Parathyroid adenoma (tissue), 2 donors: ENCODE measurements around the gene KRTAP5-9.

ENCODE experiments used
- H2AFZ ChIP-seq: fragments of 300-600 bp; sonication (generic); one replicate; pipeline ENCODE4 v1.7.0; 2017; ENCODE audit warnings: antibody characterized with exemption, mild to moderate bottlenecking
- H3K27ac ChIP-seq: fragments of 300-600 bp; sonication (generic); one replicate; pipeline ENCODE4 v1.7.0; 2017
- H3K27me3 ChIP-seq: fragments of 300-600 bp; sonication (generic); one replicate; pipeline ENCODE4 v1.7.0; 2017; ENCODE audit warnings: low read length; ENCODE audit not compliant: control insufficient read depth, insufficient read depth
- H3K36me3 ChIP-seq: fragments of 300-600 bp; sonication (generic); one replicate; pipeline ENCODE4 v1.7.0; 2017; ENCODE audit warnings: low read length; ENCODE audit not compliant: control insufficient read depth, insufficient read depth
- H3K4me1 ChIP-seq: fragments of 300-600 bp; sonication (generic); one replicate; pipeline ENCODE4 v1.7.0; 2017; ENCODE audit warnings: control low read depth
- H3K4me2 ChIP-seq: fragments of 300-600 bp; sonication (generic); one replicate; pipeline ENCODE4 v1.7.0; 2017; ENCODE audit warnings: low read length
- H3K4me3 ChIP-seq: fragments of 300-600 bp; sonication (generic); one replicate; pipeline ENCODE4 v1.7.0; 2017; ENCODE audit warnings: low read depth, low read length
- H3K79me2 ChIP-seq: fragments of 300-600 bp; sonication (generic); one replicate; pipeline ENCODE4 v1.7.0; 2017; ENCODE audit warnings: control low read depth
- H3K9ac ChIP-seq: fragments of 300-600 bp; sonication (generic); one replicate; pipeline ENCODE4 v1.7.0; 2017; ENCODE audit warnings: mild to moderate bottlenecking
- H3K9me3 ChIP-seq: fragments of 300-600 bp; sonication (generic); one replicate; pipeline ENCODE4 v1.7.0; 2017; ENCODE audit warnings: low read length; ENCODE audit not compliant: control insufficient read depth
- CTCF ChIP-seq: fragments of 300-600 bp; sonication (generic); IDR thresholded peaks from one replicate; pipeline ENCODE4 v1.7.0; 2017; ENCODE audit warnings: antibody characterized with exemption, mild to moderate bottlenecking
- donor health status: primary hyperparathyroidism.

Gene KRTAP5-9

DNA sequence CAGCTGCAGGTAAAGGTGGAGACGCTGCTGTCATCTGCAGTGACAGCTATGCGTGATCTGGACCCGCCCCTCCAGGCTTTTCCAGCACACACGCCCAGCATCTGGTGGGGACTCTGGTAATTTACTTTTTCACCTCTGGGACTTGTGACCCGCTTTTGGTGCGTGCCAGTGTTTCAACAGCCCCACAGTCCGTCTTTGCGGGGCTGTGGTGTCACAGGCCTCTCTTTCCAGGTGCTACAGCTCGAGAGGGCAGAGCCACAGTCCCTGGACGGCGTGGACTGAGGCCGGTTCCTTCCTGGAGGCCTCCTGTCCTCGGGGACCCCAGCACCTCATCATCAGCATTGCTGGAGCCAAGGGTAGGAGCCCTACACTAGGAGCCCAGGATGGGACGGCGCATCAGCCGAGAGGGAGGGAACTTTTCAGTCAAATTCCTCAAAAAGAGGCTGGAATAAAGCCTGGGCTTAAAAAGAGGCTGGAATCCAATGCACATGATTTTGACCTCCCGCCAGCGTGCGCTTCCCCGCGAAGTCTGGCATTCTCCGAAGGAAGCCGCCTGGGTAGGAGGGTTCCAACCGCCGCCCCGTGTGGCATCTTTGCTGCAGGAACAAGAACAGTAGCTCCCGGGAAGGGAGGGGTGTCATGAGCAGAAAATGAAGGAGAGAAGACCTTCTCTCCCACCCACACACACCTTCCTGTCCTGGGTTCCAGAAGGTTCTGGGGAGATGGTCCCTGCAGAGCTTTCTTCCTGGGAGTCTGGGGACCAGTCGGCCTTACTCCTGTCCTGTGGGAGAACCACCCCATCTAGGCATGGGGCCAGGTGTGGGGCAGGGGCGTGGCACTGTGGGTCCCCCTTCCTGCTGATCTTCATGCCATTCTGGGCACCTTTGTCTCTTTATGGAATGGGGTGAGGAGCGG, 46.9 kb upstream of the KRTAP5-9 start:
- Histone ChIP-seq H3K4me1 (no peaks in the 10 kb centered on the region), H3K9ac (no peak overlapping the region), H3K27me3 (no peaks in the 10 kb centered on the region), H3K79me2 (no peaks in the 10 kb centered on the region), H2AFZ (no peak overlapping the region), H3K36me3 (no peaks in the 10 kb centered on the region), H3K27ac (no peak overlapping the region), H3K4me2 (no peak overlapping the region), H3K4me3 (no peak overlapping the region), H3K9me3 (no peaks in the 10 kb centered on the region)
- no peak for TF ChIP-seq CTCF

DNA sequence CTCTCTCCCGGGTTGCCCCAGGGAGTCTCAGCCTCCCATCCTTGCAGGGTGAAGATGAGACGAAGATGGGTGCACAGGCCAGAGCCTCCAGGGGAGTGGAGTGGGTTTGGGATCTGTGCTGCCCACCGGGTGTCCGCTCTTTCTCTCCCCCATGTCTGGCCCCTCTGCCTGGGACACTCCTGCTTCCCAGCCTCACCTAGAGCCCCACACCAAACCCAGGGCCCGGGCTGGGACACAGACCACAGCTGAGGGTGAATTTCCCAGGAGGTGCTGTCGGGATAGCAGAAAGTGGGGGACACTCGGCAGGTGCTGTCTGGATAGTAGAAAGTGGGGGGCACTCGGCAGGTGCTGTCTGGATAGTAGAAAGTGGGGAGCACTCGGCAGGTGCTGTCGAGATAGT, 46.2 kb upstream of the KRTAP5-9 start:
- no peaks in the 10 kb centered on the region for H3K9me3 ChIP-seq
- no peaks in the 10 kb centered on the region for H3K36me3 ChIP-seq
- no peak overlapping the region for H3K27ac ChIP-seq
- no peak overlapping the region for H3K4me3 ChIP-seq
- H2AFZ ChIP-seq = no peak overlapping the region
- no peak overlapping the region for H3K9ac ChIP-seq
- no peak for TF ChIP-seq CTCF
- H3K79me2 ChIP-seq = no peaks in the 10 kb centered on the region
- H3K4me2 ChIP-seq = no peak overlapping the region
- no peaks in the 10 kb centered on the region for H3K27me3 ChIP-seq
- H3K4me1 ChIP-seq = no peaks in the 10 kb centered on the region

DNA sequence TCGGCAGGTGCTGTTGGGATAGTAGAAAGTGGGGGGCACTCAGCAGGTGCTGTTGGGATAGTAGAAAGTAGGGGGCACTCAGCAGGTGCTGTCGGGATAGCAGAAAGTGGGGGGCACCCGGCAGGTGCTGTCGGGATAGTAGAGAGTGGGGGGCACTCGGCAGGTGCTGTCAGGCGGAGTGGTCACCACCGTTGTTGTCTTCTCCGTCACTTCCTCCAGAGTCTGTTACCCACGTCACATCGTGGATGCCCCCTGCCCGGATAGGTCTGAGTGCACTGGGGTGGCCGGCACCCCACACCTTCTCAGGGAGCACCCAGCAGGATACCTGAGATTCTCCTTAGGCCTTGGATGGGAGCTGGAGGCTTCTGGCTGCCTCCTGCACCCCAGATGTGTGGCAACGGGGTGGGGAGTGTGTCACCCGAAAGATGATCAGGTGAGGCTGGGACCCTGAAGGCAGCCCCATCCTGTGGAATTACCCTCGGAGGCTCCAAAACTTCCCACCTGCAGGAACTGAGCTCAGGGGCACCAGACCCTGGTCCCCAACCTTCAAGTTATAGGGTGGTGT, 45.3 kb upstream of the KRTAP5-9 start:
- Histone ChIP-seq H3K9me3 (no peaks in the 10 kb centered on the region), H3K79me2 (no peaks in the 10 kb centered on the region), H3K36me3 (no peaks in the 10 kb centered on the region), H3K4me1 (no peaks in the 10 kb centered on the region), H2AFZ (no peak overlapping the region), H3K4me2 (no peak overlapping the region), H3K9ac (no peak overlapping the region), H3K27ac (no peak overlapping the region), H3K4me3 (no peak overlapping the region), H3K27me3 (no peaks in the 10 kb centered on the region)
- no peak for TF ChIP-seq CTCF

- H3K4me1 ChIP-seq = no peaks in the 10 kb centered on the region
- TF ChIP-seq CTCF = no peak
- H2AFZ ChIP-seq = no peak overlapping the region
- H3K27ac ChIP-seq = no peak overlapping the region
- H3K79me2 ChIP-seq = no peaks in the 10 kb centered on the region
- no peaks in the 10 kb centered on the region for H3K36me3 ChIP-seq
- no peaks in the 10 kb centered on the region for H3K27me3 ChIP-seq
- H3K9ac ChIP-seq = no peak overlapping the region
- no peaks in the 10 kb centered on the region for H3K9me3 ChIP-seq
- no peak overlapping the region for H3K4me3 ChIP-seq
- no peak overlapping the region for H3K4me2 ChIP-seq
Observed at GRCh38 chr11:71504531-71504930, 43.7 kb upstream of the KRTAP5-9 start.
